Measurements from ENCODE around the gene CAMTA1.
A peak's percentile ranks its signal among the peaks of the same experiment; 100 is the strongest.

The CAMTA1 gene

DNA sequence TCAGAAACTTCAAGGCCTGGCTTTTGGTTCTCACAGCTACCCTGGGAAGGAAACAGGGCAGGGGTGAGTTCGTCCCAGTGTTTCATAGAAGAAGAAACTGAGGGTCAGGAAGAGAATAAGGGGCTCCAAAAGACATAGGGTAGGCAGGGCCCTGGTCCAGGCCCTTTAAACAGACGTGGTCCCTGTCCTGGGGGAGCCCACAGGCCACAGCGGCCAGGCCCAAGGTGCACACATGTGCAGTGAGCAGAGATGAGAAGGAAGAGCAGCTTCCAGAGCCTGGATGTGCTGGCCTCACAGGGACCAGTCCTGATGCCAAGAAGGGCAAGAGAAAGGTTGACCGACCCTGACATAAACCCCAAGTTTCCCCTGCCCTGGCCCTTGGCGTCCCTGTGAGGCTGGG is 690.4 kb downstream of the CAMTA1 start:
- no peak for DNase-seq

DNA sequence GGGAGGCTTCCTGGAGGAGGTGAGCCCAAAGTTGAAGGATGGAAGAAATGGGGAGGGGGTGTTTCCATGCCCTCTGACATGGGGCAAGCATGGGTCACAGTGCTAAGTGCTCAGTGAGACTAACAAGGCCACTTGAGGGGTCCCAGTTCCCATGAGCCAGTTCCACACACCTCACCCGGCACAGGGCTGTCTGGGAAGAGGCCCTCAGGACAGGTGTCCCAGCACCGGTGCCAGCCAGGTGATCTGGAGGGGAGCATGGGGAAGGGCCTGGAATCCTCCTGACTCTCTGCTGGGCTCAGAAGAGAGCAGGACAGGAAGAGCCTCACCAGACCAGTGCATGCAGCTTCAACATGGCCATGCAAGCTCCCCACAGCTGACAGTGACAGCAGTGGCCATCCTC is 691.1 kb downstream of the CAMTA1 start:
- DNase-seq: no peak

DNA sequence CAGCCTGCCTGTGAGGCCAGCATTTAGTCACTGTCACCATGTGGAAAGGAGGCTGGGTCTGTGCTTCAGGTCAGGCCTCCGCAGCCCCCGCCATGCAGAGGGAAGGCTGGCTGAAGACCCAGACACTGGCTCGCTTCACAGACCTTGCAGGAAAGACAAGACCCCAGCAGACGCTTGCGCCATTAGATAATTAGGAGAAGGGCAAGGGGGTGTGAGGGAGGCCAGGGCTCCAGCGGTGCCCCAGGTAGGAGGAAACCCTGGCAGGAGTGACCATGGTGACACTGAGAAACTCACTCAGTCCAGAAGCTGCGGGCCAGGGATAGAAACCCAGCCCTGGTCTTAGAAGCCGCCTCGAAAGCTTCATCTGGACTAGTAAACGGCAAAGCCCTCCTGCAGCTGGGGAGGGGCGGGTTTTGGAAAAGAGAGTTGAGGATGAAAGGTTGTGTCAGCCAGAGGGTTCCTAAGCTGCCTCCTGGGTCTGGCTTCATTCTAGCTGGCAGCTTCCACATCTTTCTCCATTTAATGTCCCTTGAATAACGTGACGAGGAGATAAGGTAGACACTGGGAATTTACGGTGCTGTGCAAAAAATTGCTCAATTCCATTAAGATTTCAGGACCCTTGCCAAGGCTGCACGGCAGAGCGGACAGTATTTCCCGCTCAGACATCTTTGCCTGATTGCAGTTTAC is 691.8 kb downstream of the CAMTA1 start:
- DNase-seq: no peak

DNA sequence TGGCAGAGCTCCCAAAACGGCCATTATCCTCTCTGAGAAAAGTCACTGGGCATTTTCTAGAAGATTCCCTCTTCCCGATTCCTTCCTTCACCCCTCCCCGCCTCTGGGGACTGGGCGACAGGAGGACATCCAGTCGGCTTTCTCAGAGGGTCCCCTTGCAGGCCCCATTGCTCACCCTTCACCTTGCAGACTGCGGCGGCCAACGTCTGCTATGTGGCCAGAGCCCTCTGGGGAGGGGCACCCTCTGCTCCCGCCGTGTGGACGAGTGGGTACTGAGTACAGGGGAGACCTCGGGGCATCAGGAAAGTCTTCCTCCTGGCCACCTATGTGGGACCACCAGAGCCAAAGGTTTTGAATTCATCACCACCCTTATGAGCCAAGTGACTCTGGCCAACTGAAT is 692.3 kb downstream of the CAMTA1 start:
- DNase-seq: no peak

DNA sequence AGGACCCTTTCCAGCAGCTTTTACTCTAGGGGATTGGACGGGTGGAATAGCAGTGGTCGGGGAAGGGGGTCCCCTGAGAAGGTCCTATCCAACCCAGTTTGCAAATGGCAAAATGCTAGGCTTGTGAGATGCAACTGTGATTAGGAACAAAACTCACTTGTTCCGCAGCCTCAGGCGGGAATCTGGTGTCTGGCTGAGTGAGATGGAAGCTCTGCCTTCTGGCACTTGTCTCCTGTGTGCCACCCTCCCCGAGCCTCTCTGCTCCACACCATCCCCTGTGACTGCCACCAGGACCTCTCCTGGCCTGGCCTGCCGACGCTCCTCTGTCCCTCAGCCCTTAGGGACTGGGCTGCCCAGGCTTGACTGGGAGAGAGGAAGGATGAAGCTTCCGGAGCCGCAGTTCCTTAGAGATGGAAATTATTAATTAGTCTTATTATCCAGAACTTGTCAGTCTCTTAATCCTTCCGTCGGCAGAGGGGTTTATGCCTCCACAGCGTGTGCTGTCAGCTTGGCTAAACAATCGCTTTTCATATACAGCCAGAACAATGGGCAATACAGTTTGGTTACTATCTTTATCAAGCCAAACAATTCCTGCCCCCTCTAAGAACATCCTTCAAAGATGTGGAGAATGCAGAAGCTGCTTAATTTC is 693.0 kb downstream of the CAMTA1 start:
- no peak for DNase-seq

DNA sequence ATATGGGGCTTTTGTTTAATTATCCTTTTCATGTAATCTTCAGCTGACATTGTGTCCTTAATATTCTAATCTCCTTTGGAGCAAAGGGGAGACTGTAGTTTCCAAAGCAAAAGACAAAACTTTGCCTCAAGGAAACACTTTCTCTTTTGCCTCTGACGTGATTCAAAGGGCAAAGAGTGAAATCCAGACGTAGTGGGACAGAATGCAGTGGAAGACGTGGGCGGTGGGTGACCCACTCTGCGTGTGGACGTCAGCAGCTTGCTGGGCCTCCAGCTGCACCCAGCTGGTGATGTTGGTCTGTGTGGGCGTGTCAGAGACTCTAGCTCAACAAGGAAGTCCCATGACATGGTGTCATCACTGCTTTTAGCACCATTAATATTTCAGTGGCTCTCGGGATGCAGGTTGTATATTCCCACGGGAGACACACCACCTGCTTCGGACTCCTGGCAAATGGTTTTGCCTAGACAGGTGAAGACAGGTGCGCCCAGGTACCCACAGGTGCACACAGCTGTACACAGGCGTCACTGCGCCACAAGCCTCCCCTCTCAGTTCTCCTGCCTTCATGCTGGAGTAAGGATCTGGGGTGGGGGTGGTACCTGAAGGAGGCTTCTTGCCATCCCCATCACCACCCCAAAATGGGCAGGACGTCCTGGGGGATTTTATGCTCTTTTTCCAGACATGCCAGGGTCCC is 693.7 kb downstream of the CAMTA1 start:
- peak; percentile 31 for DNase-seq

DNA sequence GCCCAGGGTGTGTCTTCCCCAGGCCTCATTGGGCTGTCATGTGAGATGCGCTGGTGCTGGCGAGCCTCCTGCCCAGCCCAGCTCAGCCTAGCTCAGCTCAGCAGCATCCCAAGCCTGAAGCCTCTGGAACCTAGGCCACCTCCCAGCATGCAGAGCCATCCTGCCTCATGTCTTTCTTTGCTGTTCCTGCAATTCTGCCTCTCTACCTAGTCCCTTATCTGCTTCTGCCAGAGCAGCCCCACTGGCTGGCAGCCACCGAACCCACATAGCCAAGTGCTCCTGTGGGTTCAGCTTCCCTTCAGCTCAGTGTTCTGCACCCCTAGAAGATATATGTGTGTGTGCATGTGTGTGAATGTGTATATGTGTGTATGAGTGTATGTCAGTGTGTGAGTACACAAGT is 694.3 kb downstream of the CAMTA1 start:
- DNase-seq: no peak

DNA sequence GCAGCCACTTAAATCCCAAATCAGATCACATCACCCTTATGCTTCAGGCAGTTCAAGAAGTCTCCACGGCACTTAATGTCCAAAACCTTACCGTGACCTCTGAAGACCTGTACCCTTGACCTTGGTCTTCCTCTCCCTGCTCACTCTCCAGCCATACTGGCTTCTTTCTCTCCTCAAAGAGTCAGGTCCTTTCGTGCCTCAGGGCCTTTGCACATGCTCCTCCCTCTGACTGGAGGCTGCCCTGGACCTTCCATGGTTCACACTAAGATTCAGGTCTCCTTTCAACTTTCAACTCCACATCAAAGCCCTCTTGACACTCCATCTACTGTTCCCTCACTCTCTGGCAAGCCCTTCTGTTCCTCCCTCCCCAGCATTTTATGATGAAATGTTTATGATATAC is 695.9 kb downstream of the CAMTA1 start:
- no peak for DNase-seq

DNA sequence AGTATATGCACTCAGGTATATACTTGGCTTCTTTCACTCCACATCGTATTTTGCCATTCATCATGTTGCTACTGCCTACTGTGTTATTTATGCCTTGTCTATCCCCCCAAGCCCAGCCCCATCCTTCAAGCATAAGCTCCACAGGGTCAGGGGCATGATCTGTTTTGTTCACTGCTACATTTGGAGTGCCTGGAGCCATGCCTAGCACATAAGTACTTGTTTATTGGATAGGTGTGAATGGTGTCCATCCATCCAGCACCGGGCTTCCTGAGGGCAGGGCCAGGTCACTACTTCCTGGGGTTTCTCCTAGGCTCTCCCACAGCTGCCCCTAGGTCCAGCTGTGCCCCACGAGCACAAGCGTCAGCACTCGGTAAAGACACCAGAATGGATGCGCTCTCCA is 696.8 kb downstream of the CAMTA1 start:
- no peak for DNase-seq

DNA sequence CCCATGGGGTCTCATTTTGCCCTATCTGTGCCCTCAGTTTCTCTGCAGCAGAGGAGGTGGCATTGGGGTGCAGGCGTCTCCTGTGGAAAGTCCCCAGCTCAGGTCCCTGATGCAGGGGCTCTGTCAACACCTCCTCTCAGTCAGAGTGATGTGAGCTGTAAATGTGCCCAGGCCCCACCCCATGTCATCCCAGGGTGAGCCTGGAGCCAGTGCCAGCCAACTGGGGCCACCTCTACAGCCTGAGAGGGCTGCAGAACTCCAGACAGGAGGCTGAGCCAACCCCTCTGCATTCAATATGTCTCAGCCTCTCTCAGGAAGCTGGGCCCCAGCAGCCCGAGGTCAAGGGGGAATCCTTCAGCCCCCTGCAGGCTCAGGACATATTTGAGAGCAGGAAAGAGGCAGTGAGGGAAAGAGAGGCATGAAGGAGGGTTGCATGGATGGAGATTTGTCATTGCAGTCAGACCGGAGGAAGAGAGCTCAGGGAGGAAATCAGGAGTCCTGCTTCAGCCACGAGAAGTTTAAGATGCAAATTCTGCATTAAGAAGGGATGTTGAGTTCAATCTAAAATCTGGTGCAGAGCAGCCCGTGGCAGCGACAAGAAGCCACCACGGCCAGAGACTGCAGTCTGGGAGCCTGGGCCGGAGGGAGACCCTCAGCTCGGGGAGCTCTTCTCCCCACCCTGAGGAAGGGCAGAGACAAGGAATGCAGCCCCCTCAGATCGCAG is 697.7 kb downstream of the CAMTA1 start:
- DNase-seq: no peak

DNA sequence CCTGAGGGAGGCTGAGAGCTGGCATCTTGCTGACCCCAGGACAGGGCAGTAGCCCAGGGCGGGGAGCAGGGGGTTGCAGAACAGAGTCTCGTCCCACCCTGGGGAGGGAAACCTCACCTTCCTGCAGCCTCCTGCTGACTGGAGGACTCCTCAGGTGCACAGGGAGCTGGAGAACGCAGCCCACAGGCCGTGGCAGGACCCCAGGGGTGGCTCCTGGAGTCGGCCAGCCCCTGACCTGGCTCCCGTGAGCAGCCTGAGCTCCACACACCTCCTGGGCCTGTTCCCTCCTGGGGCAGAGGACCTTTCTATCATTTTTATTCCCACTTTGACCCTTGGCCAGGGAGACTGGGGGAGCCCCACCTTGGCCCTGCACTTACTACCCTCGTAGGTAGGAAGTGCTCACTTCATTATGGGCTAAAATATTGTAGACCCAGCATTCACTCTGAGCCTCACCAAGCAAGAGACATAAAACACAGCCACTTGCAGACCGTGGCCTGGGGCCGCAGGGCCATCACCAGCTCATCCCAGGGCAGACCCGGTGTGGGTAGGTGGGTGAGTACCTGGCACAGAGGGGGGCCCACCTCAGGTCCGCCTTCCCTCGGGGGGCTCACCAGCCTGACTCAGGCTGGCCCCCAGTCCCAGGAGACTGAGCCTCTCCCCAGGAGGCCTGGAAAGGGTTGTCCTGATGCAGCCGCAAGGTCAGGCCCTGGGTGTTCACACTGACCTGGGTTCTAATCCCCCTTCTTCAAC is 698.6 kb downstream of the CAMTA1 start:
- DNase-seq: no peak

DNA sequence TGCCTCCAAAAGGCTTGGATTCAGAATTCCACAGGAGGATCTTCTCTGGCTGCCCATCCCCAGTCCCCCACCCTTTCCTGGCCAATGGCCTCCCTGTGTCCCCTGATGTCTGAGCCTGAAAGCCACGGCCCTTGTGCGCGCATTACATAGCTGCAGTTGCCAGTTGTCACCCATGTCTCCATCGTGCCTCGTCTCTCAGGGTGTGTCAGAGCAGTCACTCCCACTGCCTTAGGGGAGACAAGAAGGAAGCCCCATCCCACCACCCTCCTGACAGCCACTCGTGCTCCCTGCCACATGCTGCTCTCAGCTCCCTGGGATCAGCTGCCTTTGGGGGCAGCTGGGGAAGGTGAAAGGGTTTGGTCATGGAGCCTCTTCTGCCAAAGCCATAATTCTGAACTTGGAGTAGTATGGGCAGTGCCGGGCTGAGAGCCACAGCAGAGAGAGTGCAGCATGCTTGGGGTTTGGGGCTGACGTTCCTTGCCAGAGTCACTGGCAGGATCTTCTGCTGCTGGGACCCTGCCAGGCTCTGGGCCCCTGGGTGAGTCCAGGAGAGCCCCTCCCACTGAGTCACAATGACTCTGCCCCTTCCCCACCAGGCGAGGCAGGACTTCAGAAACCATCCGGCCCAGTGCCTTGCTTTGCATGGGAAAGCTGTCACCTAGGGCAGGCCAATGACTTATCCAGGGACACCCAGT is 700.0 kb downstream of the CAMTA1 start:
- no peak for DNase-seq

DNA sequence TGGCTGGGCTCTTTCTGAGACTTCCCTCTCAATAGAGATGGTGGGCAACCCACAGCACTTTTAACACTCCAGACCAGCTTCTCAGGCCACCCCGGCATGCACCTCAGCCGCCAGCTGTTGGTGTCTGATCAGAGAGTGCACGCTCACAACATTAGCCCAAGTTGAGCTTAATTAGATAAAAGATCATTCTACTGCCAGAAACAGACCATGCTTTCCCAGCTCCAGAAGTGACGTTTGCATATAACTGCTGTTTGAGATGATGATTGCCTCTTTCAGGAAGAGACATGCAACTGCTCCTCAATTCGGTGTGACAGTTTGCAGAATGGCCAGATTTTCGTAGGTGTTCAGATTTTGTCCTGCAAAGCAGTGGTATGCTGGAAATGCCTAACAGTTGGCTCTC is 700.6 kb downstream of the CAMTA1 start:
- DNase-seq: no peak

DNA sequence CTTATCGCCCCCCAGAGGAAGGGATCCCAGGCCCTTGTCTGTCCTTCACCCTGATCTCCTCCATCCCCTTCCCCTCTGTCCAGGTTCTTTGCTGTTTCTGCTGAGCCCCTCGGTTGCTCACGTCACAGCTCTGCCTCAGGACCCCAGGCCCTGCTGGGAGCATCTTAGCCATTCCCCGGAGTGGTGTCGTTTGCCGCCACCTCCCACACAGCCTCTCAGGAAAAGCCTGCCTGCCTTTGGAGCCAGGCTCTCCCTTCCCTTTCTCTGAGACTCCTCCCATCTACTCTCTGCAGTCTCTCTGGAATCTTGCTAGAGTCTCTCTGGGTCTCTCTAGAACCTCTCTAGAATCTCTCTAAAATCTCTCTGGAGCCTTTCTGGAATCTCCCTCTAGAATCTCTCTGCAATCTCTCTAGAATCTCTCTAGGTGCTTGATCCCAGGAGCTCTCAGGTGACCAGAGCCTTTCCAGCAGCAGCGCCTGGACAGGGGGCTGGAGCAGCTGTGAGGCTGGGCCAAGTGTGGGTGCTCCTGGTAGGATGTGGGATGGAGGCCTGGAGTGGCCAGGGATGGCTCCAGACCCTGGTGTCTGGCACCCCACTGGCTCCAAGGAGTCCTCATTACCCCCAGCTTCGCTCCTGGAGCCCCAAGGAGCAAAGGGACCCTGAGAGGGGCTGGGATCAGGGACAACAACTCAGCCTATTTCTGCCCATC is 702.7 kb downstream of the CAMTA1 start:
- DNase-seq: no peak

DNA sequence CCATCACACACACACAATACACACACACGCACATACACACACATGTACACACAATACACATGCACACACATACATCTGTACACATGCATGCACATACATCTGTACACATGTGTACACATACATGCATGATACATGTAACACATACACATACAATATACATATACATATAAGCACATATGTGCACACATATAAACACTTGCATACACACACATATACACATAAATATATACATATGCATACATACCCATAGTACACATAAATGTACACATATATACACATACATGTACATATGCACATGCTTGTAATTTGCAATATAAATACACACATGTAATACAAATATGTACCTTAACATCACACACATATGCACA is 703.2 kb downstream of the CAMTA1 start:
- DNase-seq: no peak

DNA sequence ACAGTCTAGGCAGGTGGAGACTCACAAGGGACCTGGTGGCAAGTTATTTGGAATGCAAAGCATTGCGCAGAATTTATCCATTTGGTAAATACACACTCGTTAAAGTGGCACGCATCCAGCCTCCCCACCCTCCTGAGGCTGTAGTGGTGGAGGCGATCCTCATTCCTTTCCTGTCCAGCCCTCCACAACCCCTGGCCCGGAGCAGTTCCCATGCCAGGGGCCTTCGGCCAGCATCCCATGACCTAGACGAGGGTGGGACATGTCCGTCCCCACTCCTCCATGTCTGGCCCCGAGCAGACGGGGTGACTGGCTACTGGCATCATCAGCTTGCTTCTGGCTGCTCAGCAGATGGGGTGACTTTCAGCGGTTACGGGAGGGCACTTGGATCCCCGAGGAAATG is 704.3 kb downstream of the CAMTA1 start:
- no peak for DNase-seq

DNA sequence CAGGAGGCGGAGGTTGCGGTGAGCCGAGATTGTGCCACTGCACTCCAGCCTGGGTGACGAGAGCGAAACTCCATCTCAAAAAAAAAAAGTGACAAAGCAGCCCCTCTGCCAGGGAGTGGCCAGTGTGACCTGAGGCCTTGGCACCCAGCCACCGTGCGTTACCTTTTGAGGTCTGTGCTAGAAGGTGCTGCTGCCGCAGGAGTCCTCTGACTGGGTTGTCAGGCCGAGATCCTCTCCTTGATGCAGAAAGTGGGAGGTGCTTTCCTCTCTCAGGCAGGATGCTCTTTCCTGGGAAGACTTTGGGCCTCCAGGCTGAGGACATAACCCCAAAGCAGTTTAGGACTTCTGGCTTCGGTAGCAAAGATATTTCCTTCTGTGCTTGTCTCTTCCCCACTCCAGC is 705.3 kb downstream of the CAMTA1 start:
- no peak for DNase-seq

DNA sequence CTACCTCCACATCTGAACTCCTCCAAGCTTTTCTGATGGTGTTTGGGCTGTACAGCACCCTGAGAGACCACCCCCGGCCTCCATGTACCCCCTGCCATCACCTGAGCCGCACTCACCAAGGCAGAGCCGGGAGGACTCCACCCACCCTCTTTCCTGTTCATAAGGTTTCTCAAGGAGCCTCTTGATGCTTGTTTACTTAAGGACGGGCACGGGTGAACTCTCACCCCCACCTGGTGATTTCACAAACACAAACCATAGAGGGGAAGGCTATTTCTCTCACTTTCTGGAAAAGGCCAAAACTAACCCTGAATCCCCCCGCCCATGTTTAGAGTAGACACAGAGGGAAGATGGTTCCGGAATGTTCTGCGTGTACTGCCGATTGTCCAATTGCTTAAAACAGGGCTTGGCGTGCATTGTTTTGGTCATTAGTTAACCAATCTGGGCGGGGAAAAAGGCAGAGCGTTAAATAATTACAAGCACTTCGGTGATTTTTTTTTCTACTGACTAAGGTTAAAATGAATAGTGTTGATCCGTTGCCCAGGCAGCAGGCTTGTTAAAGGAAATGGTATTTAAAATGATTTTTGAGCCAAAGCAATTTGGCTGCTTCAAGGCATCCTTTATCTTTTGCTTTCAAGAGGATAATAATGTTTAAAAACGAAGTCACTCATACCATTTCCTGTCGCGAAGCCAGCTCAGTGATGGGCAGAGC is 706.0 kb downstream of the CAMTA1 start:
- no peak for DNase-seq

DNA sequence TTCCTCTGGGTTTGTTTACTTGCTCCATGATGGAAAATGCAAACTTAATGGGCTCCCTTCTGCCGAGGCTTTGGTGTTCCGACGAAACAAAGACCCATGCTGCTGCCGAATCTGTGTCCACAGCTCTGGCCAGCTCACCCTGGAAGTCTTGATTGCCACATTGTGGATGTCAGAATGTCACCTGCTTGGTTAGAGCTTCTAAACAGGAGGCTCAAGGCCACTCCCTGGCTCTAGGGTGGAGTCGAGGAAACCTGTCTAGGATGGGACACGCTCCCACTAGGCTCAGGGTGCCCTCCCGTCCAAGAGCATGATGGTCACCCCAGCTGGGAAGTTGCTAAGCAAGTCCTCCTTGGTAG is 706.5 kb downstream of the CAMTA1 start:
- no peak for DNase-seq

DNA sequence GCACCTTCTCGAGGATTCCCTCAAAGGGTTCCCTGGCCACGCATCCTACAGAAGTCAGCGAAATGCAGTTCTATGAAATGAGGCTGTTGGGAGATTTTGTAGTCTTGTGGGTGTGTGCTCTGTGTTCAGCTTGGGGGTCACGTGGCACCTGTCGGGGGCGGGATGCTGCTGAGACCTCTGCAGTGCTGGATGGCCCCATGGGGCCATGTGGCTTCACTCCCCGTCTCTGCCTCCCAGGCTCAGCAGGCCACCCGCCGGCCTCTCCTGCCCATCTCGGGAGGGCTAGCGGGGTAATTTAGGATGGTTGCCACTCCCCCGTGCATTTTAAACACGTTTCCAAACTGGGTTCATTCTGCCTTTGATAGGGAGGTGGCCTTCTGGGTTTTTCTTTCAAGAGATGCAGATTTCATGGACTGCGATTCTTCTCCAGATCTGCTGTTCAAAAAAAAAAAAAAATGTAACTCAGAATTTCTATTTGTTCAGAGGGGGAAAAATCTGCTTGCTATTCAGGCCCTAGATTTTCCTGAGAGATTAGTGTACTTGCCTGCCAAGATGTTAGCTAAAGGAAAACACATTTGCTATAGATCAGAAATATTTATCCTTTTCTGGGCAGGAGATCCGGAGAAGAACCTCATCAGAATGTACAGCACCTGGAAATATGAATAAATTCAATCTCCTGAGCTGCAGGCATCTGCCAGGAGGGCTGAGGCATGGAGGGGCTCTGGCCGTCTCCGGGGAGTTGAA is 708.6 kb downstream of the CAMTA1 start:
- no peak for DNase-seq
